HepG2 (cell line): Measurements from ENCODE around the gene ZNF148. TPM values are rescaled to one million over a fixed set of nuclear protein-coding genes. Genes with fewer than 3 reads are reported as not detected.

ENCODE experiments used
- ARNT2 ChIP-seq: sonication (generic); formaldehyde crosslinking; IDR thresholded peaks from 2 replicates; pipeline ENCODE4 v1.8.0; 2022; ENCODE audit warnings: mild to moderate bottlenecking, low read depth, missing genetic modification reagents, moderate library complexity
- CHCHD3 ChIP-seq: sonication (generic); formaldehyde crosslinking; IDR thresholded peaks from 2 replicates; pipeline ENCODE4 v1.8.0; 2022; ENCODE audit warnings: mild to moderate bottlenecking, missing genetic modification reagents, moderate library complexity
- CREB1 ChIP-seq, 2 experiments: fragments of 450-650 bp in 1 of 2; IDR thresholded peaks; 2 replicates each; pipeline ENCODE4 v1.6.1; 2016 to 2017; ENCODE audit warnings: control low read depth in 1 of 2, mild to moderate bottlenecking in 1 of 2, missing compliant biosample characterization in 1 of 2, missing genetic modification characterization in 1 of 2
- FOSL1 ChIP-seq: sonication (generic); formaldehyde crosslinking; IDR thresholded peaks from 2 replicates; pipeline ENCODE4 v1.9.0; 2021; ENCODE audit warnings: missing genetic modification reagents, borderline replicate concordance
- FOXP1 ChIP-seq, 2 experiments: fragments of 450-650 bp in 1 of 2; IDR thresholded peaks; 2 replicates each; pipeline ENCODE4 v1.6.1; 2017 to 2018; ENCODE audit warnings: antibody characterized with exemption in 1 of 2
- IRF2 ChIP-seq: IDR thresholded peaks from 2 replicates; pipeline ENCODE4 v1.6.1; 2018; ENCODE audit warnings: missing genetic modification reagents, missing compliant biosample characterization
- KAT2B ChIP-seq: fragments of 150-350 bp; IDR thresholded peaks from 2 replicates; pipeline ENCODE4 v1.6.1; 2014; ENCODE audit warnings: low read depth, low read length, borderline replicate concordance
- NCOA2 ChIP-seq: sonication (generic); formaldehyde crosslinking; IDR thresholded peaks from 2 replicates; pipeline ENCODE4 v1.8.0; 2022; ENCODE audit warnings: inconsistent platforms
- PBX2 ChIP-seq: IDR thresholded peaks from 2 replicates; pipeline ENCODE4 v1.6.1; 2016; ENCODE audit warnings: control low read depth
- PITX1 ChIP-seq: sonication (generic); formaldehyde crosslinking; IDR thresholded peaks from 2 replicates; pipeline ENCODE4 v1.5.1; 2020; ENCODE audit warnings: mild to moderate bottlenecking, missing genetic modification reagents
- POGK ChIP-seq: sonication (generic); formaldehyde crosslinking; conservative IDR thresholded peaks from 2 replicates; pipeline ENCODE4 v1.8.0; 2022; ENCODE audit warnings: mild to moderate bottlenecking, moderate library complexity, missing genetic modification reagents
- PREB ChIP-seq: sonication (generic); formaldehyde crosslinking; IDR thresholded peaks from 2 replicates; pipeline ENCODE4 v1.4.0; 2020; ENCODE audit warnings: missing genetic modification reagents
- RNF2 ChIP-seq: fragments of 450-650 bp; conservative IDR thresholded peaks from 2 replicates; pipeline ENCODE4 v1.6.1; 2016; ENCODE audit warnings: low read depth
- TFE3 ChIP-seq: IDR thresholded peaks from 2 replicates; pipeline ENCODE4 v1.6.1; 2016
- THRA ChIP-seq: sonication (generic); formaldehyde crosslinking; IDR thresholded peaks from 2 replicates; pipeline ENCODE4 v1.4.0; 2020; ENCODE audit warnings: missing genetic modification reagents, borderline replicate concordance
- TSC22D2 ChIP-seq: sonication (generic); formaldehyde crosslinking; IDR thresholded peaks from 2 replicates; pipeline ENCODE4 v1.5.1; 2020; ENCODE audit warnings: missing genetic modification reagents, mild to moderate bottlenecking, borderline replicate concordance
- YEATS4 ChIP-seq: sonication (generic); formaldehyde crosslinking; IDR thresholded peaks from 2 replicates; pipeline ENCODE4 v1.4.0; 2020; ENCODE audit warnings: missing genetic modification reagents, borderline replicate concordance
- ZBTB7A ChIP-seq: sonication (generic); formaldehyde crosslinking; IDR thresholded peaks from 2 replicates; pipeline ENCODE4 v1.8.0; 2022; ENCODE audit warnings: mild to moderate bottlenecking, missing genetic modification reagents
- ZC3H4 ChIP-seq: sonication (generic); formaldehyde crosslinking; IDR thresholded peaks from 2 replicates; pipeline ENCODE4 v1.4.0; 2020; ENCODE audit warnings: missing genetic modification reagents, borderline replicate concordance
- ZFP82 ChIP-seq: sonication (generic); formaldehyde crosslinking; IDR thresholded peaks from 2 replicates; pipeline ENCODE4 v1.5.1; 2020; ENCODE audit warnings: mild to moderate bottlenecking, missing genetic modification reagents, borderline replicate concordance
- ZNF749 ChIP-seq: sonication (generic); formaldehyde crosslinking; IDR thresholded peaks from 2 replicates; pipeline ENCODE4 v1.8.0; 2022; ENCODE audit warnings: mild to moderate bottlenecking, missing genetic modification reagents, moderate library complexity, borderline replicate concordance
- ZSCAN21 ChIP-seq: sonication (generic); formaldehyde crosslinking; IDR thresholded peaks from 2 replicates; pipeline ENCODE4 v1.8.0; 2022; ENCODE audit warnings: mild to moderate bottlenecking, missing genetic modification reagents, moderate library complexity, borderline replicate concordance
- polyA plus RNA-seq, 8 experiments: library from polyadenylated mRNA; depleted of rRNA in 3 of 8; stranded (reverse) in 7 of 8; unstranded in 1 of 8; fragments of >200 nt; fragmentation: Illumina TruSeq in 4 of 8; extraction: Trizol in 4 of 8; gene quantifications; 2 replicates each; pipeline versions ENCODE4 v1.2.1 to v1.2.3, GENCODE V29; 2011 to 2016; ENCODE audit warnings: low read depth in 4 of 8, missing spikeins in 1 of 8, mixed read lengths in 1 of 8; ENCODE audit not compliant: insufficient read depth in 1 of 8
- total RNA-seq, 5 experiments: library from RNA; depleted of rRNA; stranded (reverse); fragments of >200 nt; fragmentation: Illumina TruSeq; extraction: Trizol; gene quantifications; 2 replicates each; pipeline ENCODE4 v1.2.3, GENCODE V29; 2016; ENCODE audit warnings: low read depth in 1 of 5

ZNF148 gene
- total and polyA plus RNA-seq, 2 of the 13 experiments (the other 11 are each of a cell fraction or from before 2014, with no cell fraction given) = 10.6 to 36.1 TPM

GRCh38 chr3:125375950-125376679, 990 bp upstream of the ZNF148 start (continued):
- TF ChIP-seq TFE3 (CRISPR knock-in tag) (peak; percentile 31; the same call in 1 of the 2 replicates), POGK (CRISPR knock-in tag) (peak; percentile 66; the same call in 1 of the 2 replicates), ZBTB7A (no peak), ZNF749 (CRISPR knock-in tag) (no peak), IRF2 (CRISPR knock-in tag) (0 out of 2 replicates have a peak, but pooled peaks have one; percentile 27), CREB1 (IDR thresholded peaks at IDR 0.05) (no peak), CREB1 (CRISPR knock-in tag; IDR thresholded peaks at IDR 0.05) (peak; percentile 71), PBX2 (CRISPR knock-in tag) (no peak), PITX1 (CRISPR knock-in tag) (no peak), YEATS4 (CRISPR knock-in tag) (no peak), FOSL1 (peak; percentile 67; the same call in 1 of the 2 replicates), ZC3H4 (CRISPR knock-in tag) (peak; percentile 63; the same call in 1 of the 2 replicates), TSC22D2 (CRISPR knock-in tag) (0 out of 2 replicates have a peak, but pooled peaks have one; percentile 25), RNF2 (no peak), ZFP82 (CRISPR knock-in tag) (no peak; the same call in 1 of the 2 replicates), KAT2B (no peak), FOXP1 (IDR thresholded peaks at IDR 0.05) (no peak), FOXP1 (CRISPR knock-in tag; IDR thresholded peaks at IDR 0.05) (peak; percentile 60; the same call in 1 of the 2 replicates), CHCHD3 (CRISPR knock-in tag) (no peak), PREB (CRISPR knock-in tag) (no peak), ARNT2 (peak; percentile 45; the same call in 1 of the 2 replicates), THRA (CRISPR knock-in tag) (peak; percentile 72; the same call in 1 of the 2 replicates), ZSCAN21 (no peak), NCOA2 (CRISPR knock-in tag) (peak; percentile 69)
